Mucosa of descending colon (tissue), 3 donors: ENCODE data around the gene PTMA. TPM values are rescaled to one million over a fixed set of nuclear protein-coding genes. Genes with fewer than 3 reads are reported as not detected.

ENCODE experiments used
- ATAC-seq: fragments of 200-7000 bp; cut with Tn5 transposase; one replicate; pipeline ENCODE4 v1.9.1; 2020; ENCODE audit warnings: mild to moderate bottlenecking, moderate library complexity
- DNase-seq, 3 donors: peaks; one replicate each; pipeline ENCODE4 v3.0.0-alpha.2; 2020
- H3K36me3 ChIP-seq: fragments of 200-600 bp; one replicate; pipeline ENCODE4 v1.8.0; 2021; ENCODE audit warnings: low read depth, mild to moderate bottlenecking
- H3K4me1 ChIP-seq: fragments of 200-600 bp; one replicate; pipeline ENCODE4 v1.8.0; 2021; ENCODE audit warnings: low read depth, mild to moderate bottlenecking
- H3K4me3 ChIP-seq: fragments of 200-600 bp; one replicate; pipeline ENCODE4 v1.8.0; 2021; ENCODE audit warnings: mild to moderate bottlenecking
- H3K9me3 ChIP-seq: fragments of 200-600 bp; one replicate; pipeline ENCODE4 v1.8.0; 2021; ENCODE audit warnings: mild to moderate bottlenecking
- CTCF ChIP-seq: fragments of 200-600 bp; IDR thresholded peaks from one replicate; pipeline ENCODE4 v1.8.0; 2022; ENCODE audit warnings: antibody characterized with exemption, mild to moderate bottlenecking
- intact Hi-C, 2 donors: fragments of 100-400 bp; cut with DNase I in 1 of 2; cut with micrococcal nuclease in 1 of 2; formaldehyde crosslinking; loops; one replicate each; pipeline versions ENCODE4 v1.11.0 to v1.11.1; 2022; cut with DNase I, micrococcal nuclease
- total RNA-seq, 3 donors: library from RNA; stranded (reverse); fragmentation: NEBNext Ultra II Directional in 2 of 3; extraction: Animal tissue kit (Norgen Biotek cat#: 25700) in 2 of 3; gene quantifications; one replicate each; pipeline versions ENCODE4 v1.2.1 to v1.2.4, GENCODE V29; 2021 to 2023
- donor health status: DM: no; HTN: no; CAD: no; lungs with moderate emphysema.
- donor health status: DM: no; HTN: no; CAD: no.
- donor health status: DM: no; HTN: yes; CAD: no.

Gene PTMA
- total RNA-seq, 3 donors from 2014 or later, result 838 to 1,158 (median 963) TPM

- TF ChIP-seq CTCF, result no peak
- no peak for ATAC-seq
- no peaks in the 10 kb centered on the region for H3K36me3 ChIP-seq
Measured at GRCh38 chr2:231693956-231694355, 14.4 kb upstream of the PTMA start.

GRCh38 chr2:231696004-231696367, 12.3 kb upstream of the PTMA start:
- no peak for ATAC-seq
- no peak for TF ChIP-seq CTCF
- Histone ChIP-seq H3K4me1 (peaks cover 2% of the 10 kb centered on the region), H3K4me3 (no peak overlapping the region), H3K36me3 (no peaks in the 10 kb centered on the region), H3K9me3 (no peaks in the 10 kb centered on the region)
- intact Hi-C loops, result no loop called here
- no peak for DNase-seq

More at GRCh38 chr2:231693956-231694355, 14.4 kb upstream of the PTMA start:
- H3K4me1 ChIP-seq, result peaks cover 2% of the 10 kb centered on the region
- no peaks in the 10 kb centered on the region for H3K9me3 ChIP-seq
- intact Hi-C loops, result no loop called here
- DNase-seq, result peak in 1 of 3 donors; percentile 30
- H3K4me3 ChIP-seq, result no peak overlapping the region

- ATAC-seq, result no peak
- DNase-seq, result no peak
- intact Hi-C loops, result no loop called here
- TF ChIP-seq CTCF, result no peak
- H3K4me1 ChIP-seq, result no peaks in the 10 kb centered on the region
- H3K9me3 ChIP-seq, result no peaks in the 10 kb centered on the region
- H3K36me3 ChIP-seq, result no peaks in the 10 kb centered on the region
- H3K4me3 ChIP-seq, result no peak overlapping the region
Measured at GRCh38 chr2:231699006-231699405, 9.3 kb upstream of the PTMA start.

GRCh38 chr2:231701456-231702373, 6.6 kb upstream of the PTMA start:
- TF ChIP-seq CTCF, result no peak
- H3K4me1 ChIP-seq, result no peaks in the 10 kb centered on the region
- no peaks in the 10 kb centered on the region for H3K9me3 ChIP-seq
- H3K36me3 ChIP-seq, result no peaks in the 10 kb centered on the region
- H3K4me3 ChIP-seq, result no peak overlapping the region
- DNase-seq (no peak), ATAC-seq (no peak)
- intact Hi-C loops, result no loop called here

GRCh38 chr2:231704017-231704416, 4.3 kb upstream of the PTMA start:
- ATAC-seq (no peak), DNase-seq (no peak)
- H3K4me3 ChIP-seq, result no peak overlapping the region
- peaks cover 3% of the 10 kb centered on the region for H3K4me1 ChIP-seq
- peaks cover 5% of the 10 kb centered on the region for H3K36me3 ChIP-seq
- no peaks in the 10 kb centered on the region for H3K9me3 ChIP-seq
- TF ChIP-seq CTCF, result no peak
- intact Hi-C loops, result no loop called here
